Measurements from ENCODE around the gene NQO1.
A peak's percentile ranks its signal among the peaks of the same experiment; 100 is the strongest.

The NQO1 gene

GRCh38 chr16:69688589-69688988, 37.8 kb downstream of the NQO1 start:
- Mint-ChIP-seq H3K4me1 (no peaks in the 10 kb centered on the region), H3K4me3 (no peak overlapping the region), H3K9me3 (no peaks in the 10 kb centered on the region), H3K36me3 (ENCODE audit: insufficient read depth) (peaks cover 34% of the 10 kb centered on the region), H3K27ac (ENCODE audit: low read depth) (no peak overlapping the region), H3K27me3 (no peaks in the 10 kb centered on the region)
- DNase-seq (ENCODE audit: low spot score in 2 of 2) (no peak), ATAC-seq (replicated peaks; ENCODE audit: extremely low read depth, poor library complexity, severe bottlenecking) (no peak)

GRCh38 chr16:69680358-69680757, 46.0 kb downstream of the NQO1 start:
- Mint-ChIP-seq H3K27me3 (no peaks in the 10 kb centered on the region), H3K27ac (ENCODE audit: low read depth) (no peak overlapping the region), H3K9me3 (no peaks in the 10 kb centered on the region), H3K4me3 (no peak overlapping the region), H3K4me1 (no peaks in the 10 kb centered on the region), H3K36me3 (ENCODE audit: insufficient read depth) (peaks cover 34% of the 10 kb centered on the region)
- ATAC-seq (replicated peaks; ENCODE audit: extremely low read depth, poor library complexity, severe bottlenecking) = no peak
- DNase-seq (ENCODE audit: low spot score in 2 of 2) = no peak

- H3K9me3 Mint-ChIP-seq = no peaks in the 10 kb centered on the region
- no peak for DNase-seq (ENCODE audit: low spot score in 2 of 2)
- peak overlapping the region; percentile 67 for H3K27ac Mint-ChIP-seq (ENCODE audit: low read depth)
- no peak for ATAC-seq (replicated peaks; ENCODE audit: extremely low read depth, poor library complexity, severe bottlenecking)
- no peaks in the 10 kb centered on the region for H3K4me1 Mint-ChIP-seq
- H3K4me3 Mint-ChIP-seq = no peak overlapping the region
- peaks cover 33% of the 10 kb centered on the region for H3K36me3 Mint-ChIP-seq (ENCODE audit: insufficient read depth)
- H3K27me3 Mint-ChIP-seq = no peaks in the 10 kb centered on the region
These were observed 53.2 kb downstream of the NQO1 start for GRCh38 chr16:69672998-69673713.

GRCh38 chr16:69672315-69672997, 53.9 kb downstream of the NQO1 start:
- H3K27ac Mint-ChIP-seq (ENCODE audit: low read depth) = peak overlapping the region; percentile 67
- peaks cover 27% of the 10 kb centered on the region for H3K36me3 Mint-ChIP-seq (ENCODE audit: insufficient read depth)
- no peak for ATAC-seq (replicated peaks; ENCODE audit: extremely low read depth, poor library complexity, severe bottlenecking)
- H3K4me3 Mint-ChIP-seq = no peak overlapping the region
- H3K9me3 Mint-ChIP-seq = no peaks in the 10 kb centered on the region
- H3K4me1 Mint-ChIP-seq = no peaks in the 10 kb centered on the region
- no peaks in the 10 kb centered on the region for H3K27me3 Mint-ChIP-seq
- no peak for DNase-seq (ENCODE audit: low spot score in 2 of 2)

- ATAC-seq (replicated peaks; ENCODE audit: extremely low read depth, poor library complexity, severe bottlenecking) = no peak
These were observed 56.8 kb downstream of the NQO1 start for GRCh38 chr16:69669577-69669976.

GRCh38 chr16:69663846-69664245, 62.5 kb downstream of the NQO1 start:
- DNase-seq (ENCODE audit: low spot score in 2 of 2) = no peak
- Mint-ChIP-seq H3K27ac (ENCODE audit: low read depth) (no peak overlapping the region), H3K9me3 (no peaks in the 10 kb centered on the region), H3K27me3 (no peaks in the 10 kb centered on the region), H3K4me3 (no peak overlapping the region), H3K36me3 (ENCODE audit: insufficient read depth) (peaks cover 26% of the 10 kb centered on the region), H3K4me1 (no peaks in the 10 kb centered on the region)
- no peak for ATAC-seq (replicated peaks; ENCODE audit: extremely low read depth, poor library complexity, severe bottlenecking)

More at GRCh38 chr16:69669577-69669976, 56.8 kb downstream of the NQO1 start:
- Mint-ChIP-seq H3K27ac (ENCODE audit: low read depth) (no peak overlapping the region), H3K9me3 (no peaks in the 10 kb centered on the region), H3K36me3 (ENCODE audit: insufficient read depth) (peaks cover 16% of the 10 kb centered on the region), H3K4me1 (no peaks in the 10 kb centered on the region), H3K4me3 (no peak overlapping the region), H3K27me3 (no peaks in the 10 kb centered on the region)
- no peak for DNase-seq (ENCODE audit: low spot score in 2 of 2)

GRCh38 chr16:69662901-69663300, 63.5 kb downstream of the NQO1 start:
- no peak overlapping the region for H3K27ac Mint-ChIP-seq (ENCODE audit: low read depth)
- H3K36me3 Mint-ChIP-seq (ENCODE audit: insufficient read depth) = peaks cover 34% of the 10 kb centered on the region
- DNase-seq (ENCODE audit: low spot score in 2 of 2) = no peak
- no peaks in the 10 kb centered on the region for H3K9me3 Mint-ChIP-seq
- no peaks in the 10 kb centered on the region for H3K27me3 Mint-ChIP-seq
- no peak overlapping the region for H3K4me3 Mint-ChIP-seq
- H3K4me1 Mint-ChIP-seq = no peaks in the 10 kb centered on the region
- ATAC-seq (replicated peaks; ENCODE audit: extremely low read depth, poor library complexity, severe bottlenecking) = no peak

- no peak for DNase-seq (ENCODE audit: low spot score in 2 of 2)
- Mint-ChIP-seq H3K27ac (ENCODE audit: low read depth) (no peak overlapping the region), H3K4me1 (no peaks in the 10 kb centered on the region), H3K4me3 (no peak overlapping the region), H3K9me3 (no peaks in the 10 kb centered on the region), H3K36me3 (ENCODE audit: insufficient read depth) (peaks cover 55% of the 10 kb centered on the region), H3K27me3 (no peaks in the 10 kb centered on the region)
- ATAC-seq (replicated peaks; ENCODE audit: extremely low read depth, poor library complexity, severe bottlenecking) = no peak
These were observed 66.2 kb downstream of the NQO1 start for GRCh38 chr16:69660166-69660565.

All from central memory CD8-positive, alpha-beta T cell (primary cell).